Liver (tissue), 3 donors: Measurements from ENCODE around the gene UPK3A.

Experiments
- CTCF ChIP-seq: fragments of 150-350 bp; IDR thresholded peaks from 2 replicates; pipeline ENCODE4 v1.5.1; 2017; ENCODE audit warnings: improper control_type of control experiment, low read depth, low read length; ENCODE audit not compliant: missing input control
- EGR1 ChIP-seq, 2 donors: IDR thresholded peaks; 2 replicates each; pipeline ENCODE4 v1.6.1; 2016 to 2018; ENCODE audit warnings: antibody characterized with exemption in 2 of 2, low read depth in 2 of 2
- GABPA ChIP-seq, 2 donors: IDR thresholded peaks in 1 of 2; conservative IDR thresholded peaks in 1 of 2; 2 replicates each; pipeline ENCODE4 v1.6.1; 2016; ENCODE audit warnings: antibody characterized with exemption in 2 of 2, mild to moderate bottlenecking in 1 of 2, moderate library complexity in 1 of 2
- JUND ChIP-seq, 2 donors: IDR thresholded peaks; 2 replicates each; pipeline ENCODE4 v1.6.1; 2016; ENCODE audit warnings: antibody characterized with exemption in 2 of 2
- MAX ChIP-seq: IDR thresholded peaks from 2 replicates; pipeline ENCODE4 v1.6.1; 2016; ENCODE audit warnings: antibody characterized with exemption
- RAD21 ChIP-seq, 2 donors: IDR thresholded peaks; 2 replicates each; pipeline ENCODE4 v1.6.1; 2016; ENCODE audit warnings: antibody characterized with exemption in 2 of 2, mild to moderate bottlenecking in 2 of 2
- REST ChIP-seq: IDR thresholded peaks from 2 replicates; pipeline ENCODE4 v1.6.1; 2016; ENCODE audit warnings: antibody characterized with exemption, mild to moderate bottlenecking
- RXRA ChIP-seq, 2 donors: IDR thresholded peaks; 2 replicates each; pipeline ENCODE4 v1.6.1; 2017 to 2018; ENCODE audit warnings: antibody characterized with exemption in 2 of 2, mild to moderate bottlenecking in 1 of 2
- SP1 ChIP-seq: IDR thresholded peaks from 2 replicates; pipeline ENCODE4 v1.6.1; 2018; ENCODE audit warnings: antibody characterized with exemption, mild to moderate bottlenecking
- TAF1 ChIP-seq: conservative IDR thresholded peaks from 2 replicates; pipeline ENCODE4 v1.6.1; 2016; ENCODE audit warnings: antibody characterized with exemption, mild to moderate bottlenecking
- YY1 ChIP-seq: IDR thresholded peaks from 2 replicates; pipeline ENCODE4 v1.6.1; 2016; ENCODE audit warnings: antibody characterized with exemption, mild to moderate bottlenecking
- TF ChIP-seq, protein P1 (sequence below): IDR thresholded peaks from 2 replicates; pipeline ENCODE4 v1.6.1; 2016; ENCODE audit warnings: antibody characterized with exemption
- donor health status: healthy.
- donor health status: healthy.

- TF ChIP-seq CTCF = no peak
- no peak for TF ChIP-seq JUND (IDR thresholded peaks at IDR 0.05)
- TF ChIP-seq REST = no peak
- TF ChIP-seq GABPA (IDR thresholded peaks at IDR 0.05 in 1 of 2, conservative IDR thresholded peaks at IDR 0.05 in 1 of 2) = no peak
- no peak for TF ChIP-seq TAF1
- no peak for TF ChIP-seq MAX
- no peak for TF ChIP-seq EGR1 (IDR thresholded peaks at IDR 0.05; ENCODE audit: low read depth in 2 of 2)
- no peak for TF ChIP-seq SP1
- TF ChIP-seq RAD21 (IDR thresholded peaks at IDR 0.05) = no peak
- TF ChIP-seq YY1 = no peak
- TF ChIP-seq, protein P1, sequence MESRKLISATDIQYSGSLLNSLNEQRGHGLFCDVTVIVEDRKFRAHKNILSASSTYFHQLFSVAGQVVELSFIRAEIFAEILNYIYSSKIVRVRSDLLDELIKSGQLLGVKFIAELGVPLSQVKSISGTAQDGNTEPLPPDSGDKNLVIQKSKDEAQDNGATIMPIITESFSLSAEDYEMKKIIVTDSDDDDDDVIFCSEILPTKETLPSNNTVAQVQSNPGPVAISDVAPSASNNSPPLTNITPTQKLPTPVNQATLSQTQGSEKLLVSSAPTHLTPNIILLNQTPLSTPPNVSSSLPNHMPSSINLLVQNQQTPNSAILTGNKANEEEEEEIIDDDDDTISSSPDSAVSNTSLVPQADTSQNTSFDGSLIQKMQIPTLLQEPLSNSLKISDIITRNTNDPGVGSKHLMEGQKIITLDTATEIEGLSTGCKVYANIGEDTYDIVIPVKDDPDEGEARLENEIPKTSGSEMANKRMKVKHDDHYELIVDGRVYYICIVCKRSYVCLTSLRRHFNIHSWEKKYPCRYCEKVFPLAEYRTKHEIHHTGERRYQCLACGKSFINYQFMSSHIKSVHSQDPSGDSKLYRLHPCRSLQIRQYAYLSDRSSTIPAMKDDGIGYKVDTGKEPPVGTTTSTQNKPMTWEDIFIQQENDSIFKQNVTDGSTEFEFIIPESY = no peak
- no peak for TF ChIP-seq RXRA (IDR thresholded peaks at IDR 0.05)
Measured at GRCh38 chr22:45344334-45344733, 59.6 kb downstream of the UPK3A start.
